HepG2 (cell line): Measurements from ENCODE around the gene GABBR2. TPM values are rescaled to one million over a fixed set of nuclear protein-coding genes. Genes with fewer than 3 reads are reported as not detected.
A peak's percentile ranks its signal among the peaks of the same experiment; 100 is the strongest.

Experiments
- ATAC-seq: fragments of 200-7000 bp; cut with Tn5 transposase; 3 replicates; pipeline ENCODE4 v1.9.1; 2020; ENCODE audit warnings: mild to moderate bottlenecking, moderate library complexity
- BruUV-seq: library from RNA; stranded (reverse); fragments of 400-500 nt; replicated peaks from 2 replicates; lab custom pipeline; 2021; lab: Mats Ljungman, UMichigan
- CTCF ChIA-PET: fragments of 300-600 bp; formaldehyde crosslinking; extraction: SDS; loops from one replicate; lab custom pipeline; 2021; ENCODE audit warnings: low total read pairs, inconsistent platforms, low intra/inter-chr PET ratio; lab: Yijun Ruan, JAX
- POLR2A ChIA-PET: fragments of 350-600 bp; sonication (Branson Sonifier 250); formaldehyde crosslinking; loops from one replicate; lab custom pipeline; 2020; ENCODE audit warnings: antibody characterized with exemption, inconsistent platforms; lab: Yijun Ruan, JAX
- DNase-seq: peaks from one replicate; pipeline ENCODE4 v3.0.0-alpha.2; 2015; ENCODE audit warnings: low spot score
- FAIRE-seq: peaks from 3 replicates; lab custom pipeline; 2011; peaks lifted over from hg19 to GRCh38; lab: Jason Lieb, UNC
- H2AFZ ChIP-seq: one replicate; pipeline ENCODE4 v1.6.1; 2011; ENCODE audit warnings: low read length, inconsistent platforms
- H3K27ac ChIP-seq: fragments of 300-600 bp; 3 replicates; pipeline ENCODE4 v1.8.0; 2011; ENCODE audit warnings: mixed run types, mild to moderate bottlenecking, mixed read lengths, low read length, inconsistent platforms; ENCODE audit not compliant: insufficient read depth; ENCODE audit errors: extremely low read length
- H3K27me3 ChIP-seq, 2 experiments: fragments of 200-600 bp in 1 of 2; 2 replicates in 1 of 2; 3 replicates in 1 of 2; pipeline versions ENCODE4 v1.6.0 to v1.8.0; 2011; ENCODE audit warnings: low read length in 2 of 2, mild to moderate bottlenecking in 2 of 2, moderate library complexity in 2 of 2, inconsistent platforms in 1 of 2; ENCODE audit not compliant: insufficient read depth in 2 of 2, control insufficient read depth in 1 of 2
- H3K36me3 ChIP-seq, 2 experiments: fragments of 200-600 bp in 1 of 2; replicated peaks in 1 of 2; 2 replicates in 1 of 2; 3 replicates in 1 of 2; pipeline versions ENCODE4 v1.5.1 to v1.8.0; 2011; ENCODE audit warnings: low read length in 2 of 2, inconsistent platforms in 1 of 2; ENCODE audit not compliant: insufficient read depth in 2 of 2, control insufficient read depth in 1 of 2
- H3K4me1 ChIP-seq: 2 replicates; pipeline ENCODE4 v1.5.1; 2012; ENCODE audit warnings: low read length, inconsistent platforms; ENCODE audit not compliant: insufficient read depth
- H3K4me2 ChIP-seq: 2 replicates; pipeline ENCODE4 v1.6.0; 2011; ENCODE audit warnings: low read depth, low read length, inconsistent platforms
- H3K4me3 ChIP-seq, 3 experiments: fragments of 200-600 bp in 1 of 3; sonication (generic), shearing (Covaris generic) in 1 of 3; replicated peaks in 1 of 3; 2 replicates each; pipeline ENCODE4 v1.5.1; 2011 to 2016; ENCODE audit warnings: low read length in 3 of 3, inconsistent platforms in 2 of 3, low read depth in 2 of 3, mild to moderate bottlenecking in 2 of 3, control low read depth in 1 of 3, mixed read lengths in 1 of 3; ENCODE audit not compliant: insufficient read depth in 1 of 3
- H3K79me2 ChIP-seq: one replicate; pipeline ENCODE4 v1.6.1; 2011; ENCODE audit warnings: low read length, inconsistent platforms; ENCODE audit not compliant: insufficient read depth
- H3K9ac ChIP-seq: 2 replicates; pipeline ENCODE4 v1.6.0; 2011; ENCODE audit warnings: mild to moderate bottlenecking, low read depth, low read length, inconsistent platforms; ENCODE audit not compliant: insufficient read depth
- H3K9me3 ChIP-seq: 2 replicates; pipeline ENCODE4 v1.5.1; 2012; ENCODE audit warnings: mild to moderate bottlenecking, low read length
- H4K20me1 ChIP-seq: 2 replicates; pipeline ENCODE4 v1.6.0; 2011; ENCODE audit warnings: inconsistent platforms, mild to moderate bottlenecking, low read length, moderate library complexity; ENCODE audit not compliant: insufficient read depth
- ATF7 ChIP-seq, 2 experiments: fragments of 450-650 bp in 1 of 2; sonication (generic) in 1 of 2; formaldehyde crosslinking in 1 of 2; IDR thresholded peaks; 2 replicates each; pipeline versions ENCODE4 v1.4.0 to v1.6.1; 2016 to 2020; ENCODE audit warnings: antibody characterized with exemption in 1 of 2, mild to moderate bottlenecking in 1 of 2, missing genetic modification reagents in 1 of 2
- BRCA1 ChIP-seq: sonication (generic); formaldehyde crosslinking; IDR thresholded peaks from 2 replicates; pipeline ENCODE4 v1.4.0; 2020; ENCODE audit warnings: missing genetic modification reagents
- HHEX ChIP-seq: IDR thresholded peaks from 2 replicates; pipeline ENCODE4 v1.6.1; 2016; ENCODE audit warnings: control low read depth
- HIVEP1 ChIP-seq: sonication (generic); formaldehyde crosslinking; IDR thresholded peaks from 2 replicates; pipeline ENCODE4 v1.4.0; 2020; ENCODE audit warnings: mild to moderate bottlenecking, missing genetic modification reagents
- KLF13 ChIP-seq: sonication (generic); formaldehyde crosslinking; IDR thresholded peaks from 2 replicates; pipeline ENCODE4 v1.4.0; 2020; ENCODE audit warnings: mild to moderate bottlenecking, missing genetic modification reagents
- POLR2A ChIP-seq, 2 experiments: IDR thresholded peaks; 2 replicates each; pipeline ENCODE4 v1.6.1; 2011; ENCODE audit warnings: low read depth in 2 of 2, low read length in 2 of 2, mild to moderate bottlenecking in 1 of 2, moderate library complexity in 1 of 2; ENCODE audit not compliant: insufficient read depth in 1 of 2
- SAP130 ChIP-seq: IDR thresholded peaks from 2 replicates; pipeline ENCODE4 v1.6.1; 2016; ENCODE audit warnings: low read depth
- SIX4 ChIP-seq: sonication (generic); formaldehyde crosslinking; IDR thresholded peaks from 2 replicates; pipeline ENCODE4 v1.4.0; 2020; ENCODE audit warnings: missing genetic modification reagents
- ZIK1 ChIP-seq: sonication (generic); formaldehyde crosslinking; IDR thresholded peaks from 2 replicates; pipeline ENCODE4 v1.5.0; 2020; ENCODE audit warnings: mild to moderate bottlenecking, low read depth, missing genetic modification reagents, borderline replicate concordance
- ZNF143 ChIP-seq: sonication (generic); formaldehyde crosslinking; IDR thresholded peaks from 2 replicates; pipeline ENCODE4 v1.4.0; 2020; ENCODE audit warnings: missing genetic modification reagents
- ZNF777 ChIP-seq: sonication (generic); formaldehyde crosslinking; IDR thresholded peaks from 2 replicates; pipeline ENCODE4 v1.4.0; 2020; ENCODE audit warnings: missing genetic modification reagents
- ZNF781 ChIP-seq: sonication (generic); formaldehyde crosslinking; IDR thresholded peaks from 2 replicates; pipeline ENCODE4 v1.5.1; 2020; ENCODE audit warnings: borderline replicate concordance, mild to moderate bottlenecking, missing genetic modification reagents; ENCODE audit errors: not compliant biosample characterization
- WGBS: methylation state at CpG from one replicate; pipeline ENCODE4 v1.1.6; 2017; ENCODE audit warnings: low lambda C conversion rate; 5-methylcytosine and 5-hydroxymethylcytosine counted together
- in situ Hi-C: cut with HindIII; loops from 2 replicates; pipeline ENCODE4 v1.10.0; 2017; ENCODE audit warnings: low pct_unique_long_range_greater_than_20kb; ENCODE audit not compliant: extremely low pct_ligation_motif_present
- intact Hi-C: fragments of 100-400 bp; cut with micrococcal nuclease; formaldehyde crosslinking; loops from one replicate; pipeline ENCODE4 v1.10.0; 2022; ENCODE audit not compliant: unreplicated experiment
- polyA plus RNA-seq, 8 experiments: library from polyadenylated mRNA; depleted of rRNA in 3 of 8; stranded (reverse) in 7 of 8; unstranded in 1 of 8; fragments of >200 nt; fragmentation: Illumina TruSeq in 4 of 8; extraction: Trizol in 4 of 8; gene quantifications; 2 replicates each; pipeline versions ENCODE4 v1.2.1 to v1.2.3, GENCODE V29; 2011 to 2016; ENCODE audit warnings: low read depth in 4 of 8, missing spikeins in 1 of 8, mixed read lengths in 1 of 8; ENCODE audit not compliant: insufficient read depth in 1 of 8
- total RNA-seq, 5 experiments: library from RNA; depleted of rRNA; stranded (reverse); fragments of >200 nt; fragmentation: Illumina TruSeq; extraction: Trizol; gene quantifications; 2 replicates each; pipeline ENCODE4 v1.2.3, GENCODE V29; 2016; ENCODE audit warnings: low read depth in 1 of 5
- TF ChIP-seq, protein P1 (sequence below): sonication (generic); formaldehyde crosslinking; IDR thresholded peaks from 2 replicates; pipeline ENCODE4 v1.5.0; 2020; ENCODE audit warnings: mild to moderate bottlenecking, missing genetic modification reagents, borderline replicate concordance

The GABBR2 gene
- total and polyA plus RNA-seq, 2 of the 13 experiments (the other 11 are each of a cell fraction or from before 2014, with no cell fraction given): 0.02 TPM; not detected in 1

DNA sequence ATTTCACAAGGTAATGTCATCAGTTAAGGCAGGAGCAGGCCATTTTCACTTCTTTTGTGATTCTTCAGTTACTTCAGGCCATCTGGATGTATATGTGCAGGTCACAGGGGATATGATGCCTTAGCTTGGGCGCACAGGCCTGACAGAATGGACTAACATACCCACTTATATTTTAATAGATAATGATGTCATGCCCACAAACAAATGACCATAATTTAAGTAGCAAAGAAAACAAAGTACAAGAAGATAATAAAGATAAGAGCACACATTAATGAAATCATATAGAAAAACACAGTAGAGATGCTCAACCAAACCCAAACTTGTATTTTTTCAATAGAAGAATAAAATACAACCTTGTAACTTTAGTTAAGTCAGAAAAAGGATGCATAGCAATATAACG is 433.6 kb downstream of the GABBR2 start:
- no TSS peak for BruUV-seq
- H4K20me1 ChIP-seq: no peaks in the 10 kb centered on the region
- no peak overlapping the region for H3K9ac ChIP-seq
- ChIA-PET CTCF (no interaction called here), POLR2A (no interaction called here)
- no peak for ATAC-seq
- no peaks in the 10 kb centered on the region for H3K9me3 ChIP-seq
- no peaks in the 10 kb centered on the region for H3K36me3 ChIP-seq
- no peak overlapping the region for H2AFZ ChIP-seq
- intact Hi-C loops (no loop called here), in situ Hi-C loops (no loop called here)
- no peak overlapping the region for H3K4me3 ChIP-seq
- H3K27ac ChIP-seq: no peak overlapping the region
- TF ChIP-seq ATF7 (IDR thresholded peaks at IDR 0.05) (peak; percentile 75), ATF7 (CRISPR knock-in tag; IDR thresholded peaks at IDR 0.05) (no peak), HHEX (CRISPR knock-in tag) (no peak)
- WGBS: 44% methylated on average over 2 of the region's 2 CpGs
- H3K4me1 ChIP-seq: no peaks in the 10 kb centered on the region
- H3K4me2 ChIP-seq: no peak overlapping the region
- FAIRE-seq: no peak
- H3K27me3 ChIP-seq: peaks cover 3 to 41% of the 10 kb centered on the region in 2 experiments; a peak in 4 of 5 replicates
- no peaks in the 10 kb centered on the region for H3K79me2 ChIP-seq
- no peak for DNase-seq

DNA sequence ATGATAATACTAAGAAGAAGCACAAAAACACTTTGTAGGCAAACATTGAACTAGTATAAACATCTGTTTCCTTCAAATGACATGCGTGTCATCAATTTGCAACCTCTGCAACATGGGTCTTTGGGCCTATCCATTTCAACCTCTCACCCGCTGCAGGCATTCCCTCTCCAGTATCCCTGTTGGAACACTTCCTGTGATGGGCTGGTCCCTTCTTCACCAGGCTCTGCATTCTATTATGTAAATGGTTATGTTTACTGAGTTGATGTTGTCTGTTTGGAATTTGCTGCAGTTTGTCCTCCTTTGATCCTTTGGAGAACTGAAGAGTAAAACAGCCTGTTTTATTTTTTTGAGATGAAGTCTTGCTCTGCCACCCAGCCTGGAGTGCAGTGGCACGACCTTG is 436.7 kb downstream of the GABBR2 start:
- Histone ChIP-seq H3K4me3 (no peak overlapping the region), H3K4me1 (no peaks in the 10 kb centered on the region), H3K27me3 (peaks cover 0 to 26% of the 10 kb centered on the region in 2 experiments; a peak in 2 of 5 replicates), H3K4me2 (no peak overlapping the region), H3K27ac (no peak overlapping the region), H3K79me2 (no peaks in the 10 kb centered on the region), H3K9me3 (no peaks in the 10 kb centered on the region), H3K9ac (no peak overlapping the region), H2AFZ (no peak overlapping the region), H3K36me3 (no peaks in the 10 kb centered on the region), H4K20me1 (no peaks in the 10 kb centered on the region)
- ATAC-seq: no peak
- no peak for DNase-seq
- BruUV-seq: no TSS peak
- in situ Hi-C loops (no loop called here), intact Hi-C loops (no loop called here)
- POLR2A ChIA-PET: no interaction called here
- no peak for FAIRE-seq
- CTCF ChIA-PET: no interaction called here
- WGBS: 39% methylated on average over 3 of the region's 3 CpGs
- TF ChIP-seq ZNF781 (CRISPR knock-in tag): no peak
- TF ChIP-seq ZIK1: no peak
- TF ChIP-seq ZNF777 (CRISPR knock-in tag): no peak
- no peak for TF ChIP-seq POLR2A (IDR thresholded peaks at IDR 0.05; ENCODE audit: insufficient read depth in 1 of 2, low read depth in 2 of 2, low read length in 2 of 2)
- TF ChIP-seq, protein P1, sequence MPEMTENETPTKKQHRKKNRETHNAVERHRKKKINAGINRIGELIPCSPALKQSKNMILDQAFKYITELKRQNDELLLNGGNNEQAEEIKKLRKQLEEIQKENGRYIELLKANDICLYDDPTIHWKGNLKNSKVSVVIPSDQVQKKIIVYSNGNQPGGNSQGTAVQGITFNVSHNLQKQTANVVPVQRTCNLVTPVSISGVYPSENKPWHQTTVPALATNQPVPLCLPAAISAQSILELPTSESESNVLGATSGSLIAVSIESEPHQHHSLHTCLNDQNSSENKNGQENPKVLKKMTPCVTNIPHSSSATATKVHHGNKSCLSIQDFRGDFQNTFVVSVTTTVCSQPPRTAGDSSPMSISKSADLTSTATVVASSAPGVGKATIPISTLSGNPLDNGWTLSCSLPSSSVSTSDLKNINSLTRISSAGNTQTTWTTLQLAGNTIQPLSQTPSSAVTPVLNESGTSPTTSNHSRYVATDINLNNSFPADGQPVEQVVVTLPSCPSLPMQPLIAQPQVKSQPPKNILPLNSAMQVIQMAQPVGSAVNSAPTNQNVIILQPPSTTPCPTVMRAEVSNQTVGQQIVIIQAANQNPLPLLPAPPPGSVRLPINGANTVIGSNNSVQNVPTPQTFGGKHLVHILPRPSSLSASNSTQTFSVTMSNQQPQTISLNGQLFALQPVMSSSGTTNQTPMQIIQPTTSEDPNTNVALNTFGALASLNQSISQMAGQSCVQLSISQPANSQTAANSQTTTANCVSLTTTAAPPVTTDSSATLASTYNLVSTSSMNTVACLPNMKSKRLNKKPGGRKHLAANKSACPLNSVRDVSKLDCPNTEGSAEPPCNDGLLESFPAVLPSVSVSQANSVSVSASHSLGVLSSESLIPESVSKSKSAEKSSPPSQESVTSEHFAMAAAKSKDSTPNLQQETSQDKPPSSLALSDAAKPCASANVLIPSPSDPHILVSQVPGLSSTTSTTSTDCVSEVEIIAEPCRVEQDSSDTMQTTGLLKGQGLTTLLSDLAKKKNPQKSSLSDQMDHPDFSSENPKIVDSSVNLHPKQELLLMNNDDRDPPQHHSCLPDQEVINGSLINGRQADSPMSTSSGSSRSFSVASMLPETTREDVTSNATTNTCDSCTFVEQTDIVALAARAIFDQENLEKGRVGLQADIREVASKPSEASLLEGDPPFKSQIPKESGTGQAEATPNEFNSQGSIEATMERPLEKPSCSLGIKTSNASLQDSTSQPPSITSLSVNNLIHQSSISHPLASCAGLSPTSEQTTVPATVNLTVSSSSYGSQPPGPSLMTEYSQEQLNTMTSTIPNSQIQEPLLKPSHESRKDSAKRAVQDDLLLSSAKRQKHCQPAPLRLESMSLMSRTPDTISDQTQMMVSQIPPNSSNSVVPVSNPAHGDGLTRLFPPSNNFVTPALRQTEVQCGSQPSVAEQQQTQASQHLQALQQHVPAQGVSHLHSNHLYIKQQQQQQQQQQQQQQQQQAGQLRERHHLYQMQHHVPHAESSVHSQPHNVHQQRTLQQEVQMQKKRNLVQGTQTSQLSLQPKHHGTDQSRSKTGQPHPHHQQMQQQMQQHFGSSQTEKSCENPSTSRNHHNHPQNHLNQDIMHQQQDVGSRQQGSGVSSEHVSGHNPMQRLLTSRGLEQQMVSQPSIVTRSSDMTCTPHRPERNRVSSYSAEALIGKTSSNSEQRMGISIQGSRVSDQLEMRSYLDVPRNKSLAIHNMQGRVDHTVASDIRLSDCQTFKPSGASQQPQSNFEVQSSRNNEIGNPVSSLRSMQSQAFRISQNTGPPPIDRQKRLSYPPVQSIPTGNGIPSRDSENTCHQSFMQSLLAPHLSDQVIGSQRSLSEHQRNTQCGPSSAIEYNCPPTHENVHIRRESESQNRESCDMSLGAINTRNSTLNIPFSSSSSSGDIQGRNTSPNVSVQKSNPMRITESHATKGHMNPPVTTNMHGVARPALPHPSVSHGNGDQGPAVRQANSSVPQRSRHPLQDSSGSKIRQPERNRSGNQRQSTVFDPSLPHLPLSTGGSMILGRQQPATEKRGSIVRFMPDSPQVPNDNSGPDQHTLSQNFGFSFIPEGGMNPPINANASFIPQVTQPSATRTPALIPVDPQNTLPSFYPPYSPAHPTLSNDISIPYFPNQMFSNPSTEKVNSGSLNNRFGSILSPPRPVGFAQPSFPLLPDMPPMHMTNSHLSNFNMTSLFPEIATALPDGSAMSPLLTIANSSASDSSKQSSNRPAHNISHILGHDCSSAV (CRISPR knock-in tag): no peak
- no peak for TF ChIP-seq ZNF143
- TF ChIP-seq SIX4 (CRISPR knock-in tag): no peak
- TF ChIP-seq SAP130 (CRISPR knock-in tag): no peak
- TF ChIP-seq HIVEP1 (CRISPR knock-in tag): no peak
- TF ChIP-seq BRCA1 (CRISPR knock-in tag): no peak
- TF ChIP-seq KLF13 (CRISPR knock-in tag): no peak
